Stomach smooth muscle (tissue), 2 donors: Measurements from ENCODE around the gene PPDPF.

Experiments
- H3K27ac ChIP-seq: one replicate; pipeline ENCODE4 v1.7.0; 2013; ENCODE audit warnings: mild to moderate bottlenecking, low read length, inconsistent platforms
- H3K27me3 ChIP-seq, 2 donors: one replicate each; pipeline ENCODE4 v1.7.0; 2013; ENCODE audit warnings: low read length in 2 of 2; ENCODE audit not compliant: insufficient read depth in 2 of 2, control insufficient read depth in 1 of 2
- H3K36me3 ChIP-seq, 2 donors: one replicate each; pipeline ENCODE4 v1.7.0; 2013; ENCODE audit warnings: low read length in 2 of 2; ENCODE audit not compliant: control insufficient read depth in 2 of 2, insufficient read depth in 2 of 2
- H3K4me1 ChIP-seq: one replicate; pipeline ENCODE4 v1.7.0; 2013; ENCODE audit warnings: low read length; ENCODE audit not compliant: control insufficient read depth, insufficient read depth
- H3K4me3 ChIP-seq, 2 donors: one replicate each; pipeline ENCODE4 v1.7.0; 2013; ENCODE audit warnings: low read length in 2 of 2
- H3K9ac ChIP-seq, 2 donors: one replicate each; pipeline ENCODE4 v1.7.0; 2013; ENCODE audit warnings: low read length in 2 of 2, mild to moderate bottlenecking in 1 of 2
- H3K9me3 ChIP-seq, 2 donors: one replicate each; pipeline ENCODE4 v1.7.0; 2013; ENCODE audit warnings: low read length in 2 of 2; ENCODE audit not compliant: control insufficient read depth in 2 of 2
- donor health status: healthy.
- donor health status: Pancreatic carcinoma.

The PPDPF gene

GRCh38 chr20:63520504-63520933 is at the start of gene PPDPF:
Gene PPDPF (plus strand): TSS chr20:63520765. CDS start chr20:63521309, 544 bp downstream.
- Histone ChIP-seq H3K9ac (peak within 1 kb of the TSS; percentile 71 to 78), H3K9me3 (no peaks in the 10 kb centered on the region), H3K4me1 (peaks cover 21% of the 10 kb centered on the region), H3K27me3 (no peaks in the 10 kb centered on the region), H3K27ac (peak within 1 kb of the TSS; percentile 49), H3K4me3 (peak within 1 kb of the TSS; percentile 79 to 88), H3K36me3 (no peaks in the 10 kb centered on the region)

DNA sequence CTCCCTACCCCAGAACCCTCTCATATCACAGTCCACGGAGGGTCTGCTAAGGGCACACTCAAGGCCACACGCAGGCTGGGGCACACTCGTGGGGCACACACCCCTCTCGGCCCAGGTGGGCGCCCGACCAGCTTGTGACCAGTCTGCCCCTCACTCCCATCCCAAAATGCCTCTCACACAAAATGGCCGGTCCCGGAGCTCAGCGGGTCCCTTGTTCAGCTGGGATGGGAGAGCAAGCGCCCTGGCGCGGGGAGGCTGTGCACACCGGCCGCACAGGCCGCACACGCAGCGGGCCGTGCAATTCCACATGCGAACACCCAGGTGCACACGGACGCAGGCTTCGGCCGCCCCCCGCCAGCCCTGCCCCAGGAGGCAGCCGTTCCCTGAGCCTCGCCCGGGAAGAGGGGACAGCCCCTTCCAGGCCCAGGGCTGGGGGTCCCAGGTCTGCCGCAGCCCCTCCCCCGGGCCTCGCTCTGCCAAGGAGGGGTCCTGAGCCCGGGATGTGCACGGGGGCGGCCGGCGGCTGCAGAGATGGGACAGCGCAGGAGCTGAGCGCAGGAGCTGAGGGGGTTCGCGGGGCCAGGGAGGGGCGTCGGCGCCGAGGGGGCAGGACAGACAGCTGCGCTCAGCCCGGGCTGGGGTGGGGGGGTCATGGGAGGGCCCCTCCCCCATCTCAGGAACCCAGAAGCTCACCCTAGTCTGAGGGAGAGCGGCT is 49.4 kb upstream of the PPDPF start:
- Histone ChIP-seq H3K4me1 (peaks cover 8% of the 10 kb centered on the region), H3K27ac (no peak overlapping the region), H3K9ac (no peak overlapping the region), H3K4me3 (no peak overlapping the region), H3K36me3 (no peaks in the 10 kb centered on the region), H3K9me3 (no peaks in the 10 kb centered on the region), H3K27me3 (peaks cover 42 to 50% of the 10 kb centered on the region in 2 donors)

GRCh38 chr20:63471717-63471980 is 48.9 kb upstream of the PPDPF start:
- H3K27me3 ChIP-seq: peaks cover 42 to 49% of the 10 kb centered on the region in 2 donors
- H3K9me3 ChIP-seq: no peaks in the 10 kb centered on the region
- no peaks in the 10 kb centered on the region for H3K36me3 ChIP-seq
- peaks cover 8% of the 10 kb centered on the region for H3K4me1 ChIP-seq
- H3K4me3 ChIP-seq: no peak overlapping the region
- no peak overlapping the region for H3K9ac ChIP-seq
- no peak overlapping the region for H3K27ac ChIP-seq

GRCh38 chr20:63471981-63472831 is 48.4 kb upstream of the PPDPF start, which contains the start of gene KCNQ2:
Gene KCNQ2 (minus strand): TSS chr20:63472655. CDS start chr20:63472463, 192 bp downstream.
- peak within 1 kb of the TSS in 1 of 2 donors; percentile 40 for H3K4me3 ChIP-seq
- H3K27ac ChIP-seq: no peak within 1 kb of the TSS
- peaks cover 45 to 48% of the 10 kb centered on the region in 2 donors for H3K27me3 ChIP-seq

GRCh38 chr20:63472862-63473390 is 47.6 kb upstream of the PPDPF start:
- Histone ChIP-seq H3K4me1 (peaks cover 8% of the 10 kb centered on the region), H3K9ac (no peak overlapping the region), H3K27me3 (peaks cover 50 to 53% of the 10 kb centered on the region in 2 donors), H3K36me3 (no peaks in the 10 kb centered on the region), H3K27ac (no peak overlapping the region), H3K9me3 (no peaks in the 10 kb centered on the region), H3K4me3 (no peak overlapping the region)

More at GRCh38 chr20:63471981-63472831, 48.4 kb upstream of the PPDPF start, which contains the start of gene KCNQ2:
- no peak within 1 kb of the TSS for H3K9ac ChIP-seq
- H3K4me1 ChIP-seq: peaks cover 8% of the 10 kb centered on the region
- no peaks in the 10 kb centered on the region for H3K9me3 ChIP-seq
- H3K36me3 ChIP-seq: no peaks in the 10 kb centered on the region

DNA sequence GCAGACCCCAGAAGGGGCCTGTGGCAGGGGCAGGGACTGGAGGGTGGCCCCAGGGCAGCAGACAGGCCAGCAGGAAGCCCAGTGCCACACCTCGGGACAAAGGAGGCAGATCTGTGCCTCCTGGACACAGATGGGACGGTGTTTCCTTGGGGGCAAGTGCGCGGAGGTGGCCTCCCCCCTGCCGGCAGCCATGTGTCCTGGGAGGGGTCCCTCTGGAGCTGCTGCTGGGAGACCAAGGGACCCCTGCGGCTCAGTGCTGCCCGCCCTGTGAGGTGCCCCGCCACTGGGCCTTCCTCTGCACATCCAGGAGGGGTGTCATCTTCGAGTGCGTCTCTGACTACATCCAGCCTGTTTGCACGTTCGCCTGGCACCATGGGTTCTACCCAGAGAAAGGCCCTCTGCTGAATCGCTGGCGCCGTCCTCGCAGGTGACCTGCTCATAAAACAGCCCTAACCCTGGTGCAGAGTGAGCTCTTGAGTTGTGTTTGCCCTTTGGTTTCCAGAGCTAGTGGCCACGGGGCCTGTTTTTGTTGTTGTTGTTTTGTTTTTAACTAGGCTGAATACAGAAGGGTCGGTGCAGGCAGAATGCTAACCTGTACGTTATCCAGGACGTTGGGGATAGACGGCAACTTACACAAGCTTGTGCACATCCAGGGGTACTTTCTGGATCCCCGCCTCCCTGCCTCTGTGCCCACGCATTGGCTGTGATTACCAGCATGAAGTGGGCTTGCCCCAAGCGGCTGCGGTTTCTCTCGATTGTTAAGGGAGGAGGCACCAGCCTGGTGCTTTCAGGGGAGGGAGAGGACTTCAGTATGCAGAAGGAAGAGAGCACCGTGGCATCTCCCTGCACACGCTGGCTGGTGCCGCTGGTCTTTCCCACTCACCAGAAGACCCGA is 46.8 kb upstream of the PPDPF start:
- Histone ChIP-seq H3K27me3 (peaks cover 57 to 58% of the 10 kb centered on the region in 2 donors), H3K9me3 (no peaks in the 10 kb centered on the region), H3K9ac (no peak overlapping the region), H3K4me1 (peaks cover 8% of the 10 kb centered on the region), H3K4me3 (no peak overlapping the region), H3K36me3 (no peaks in the 10 kb centered on the region), H3K27ac (no peak overlapping the region)

DNA sequence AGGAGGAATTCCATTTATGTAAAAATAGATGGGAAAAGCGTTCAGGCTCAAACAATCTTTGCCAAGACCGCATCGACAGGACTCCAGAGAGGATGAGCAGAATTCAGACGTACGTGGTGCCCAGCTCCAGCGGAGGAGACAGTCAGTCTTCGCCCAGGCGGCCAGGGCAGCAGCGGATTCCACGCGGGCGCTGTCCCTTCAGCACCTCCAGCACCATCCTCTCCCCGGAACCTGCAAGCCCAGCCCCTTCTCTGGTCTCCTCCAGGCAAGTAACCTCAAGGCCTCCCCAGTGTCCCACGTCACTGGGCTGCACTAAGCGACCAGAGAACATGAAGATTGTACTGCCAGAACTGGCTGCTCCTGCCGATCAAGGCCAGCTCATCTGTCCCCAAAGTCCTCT is 45.4 kb upstream of the PPDPF start:
- H3K36me3 ChIP-seq: no peaks in the 10 kb centered on the region
- H3K4me1 ChIP-seq: peaks cover 8% of the 10 kb centered on the region
- no peak overlapping the region for H3K9ac ChIP-seq
- H3K4me3 ChIP-seq: no peak overlapping the region
- H3K9me3 ChIP-seq: no peaks in the 10 kb centered on the region
- peaks cover 63 to 66% of the 10 kb centered on the region in 2 donors for H3K27me3 ChIP-seq
- H3K27ac ChIP-seq: no peak overlapping the region

DNA sequence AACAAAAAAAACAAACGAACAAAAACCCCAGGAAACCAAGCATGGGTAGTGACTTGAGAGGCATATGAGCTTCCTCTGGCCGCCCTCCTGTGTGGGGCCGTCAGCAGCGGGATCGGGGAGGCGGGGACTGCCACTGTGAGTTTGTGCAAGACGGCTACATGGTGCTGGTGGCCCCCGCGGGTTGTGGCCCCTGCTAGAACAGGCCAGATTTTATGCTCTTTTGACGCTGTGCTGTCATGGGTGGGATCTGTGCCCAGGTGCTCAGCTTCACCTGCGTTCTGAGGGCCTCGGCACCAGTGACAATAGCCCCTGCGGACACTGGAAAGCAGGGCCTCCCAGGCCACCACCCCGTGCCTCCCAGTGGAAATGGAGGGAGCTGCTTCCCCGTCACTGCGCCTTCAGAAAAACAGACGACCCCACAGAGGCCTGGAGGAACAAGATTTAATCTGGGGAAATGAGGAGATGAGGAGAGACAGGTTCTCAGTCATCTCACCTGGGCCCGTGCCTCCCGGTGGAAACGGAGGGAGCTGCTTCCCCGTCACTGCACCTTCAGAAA is 43.4 kb upstream of the PPDPF start:
- Histone ChIP-seq H3K27ac (no peak overlapping the region), H3K36me3 (no peaks in the 10 kb centered on the region), H3K4me3 (no peak overlapping the region), H3K9ac (no peak overlapping the region), H3K4me1 (peaks cover 3% of the 10 kb centered on the region), H3K9me3 (no peaks in the 10 kb centered on the region), H3K27me3 (peaks cover 56 to 58% of the 10 kb centered on the region in 2 donors)

GRCh38 chr20:63477944-63478343 is 42.6 kb upstream of the PPDPF start:
- Histone ChIP-seq H3K4me1 (no peaks in the 10 kb centered on the region), H3K4me3 (no peak overlapping the region), H3K9ac (no peak overlapping the region), H3K36me3 (no peaks in the 10 kb centered on the region), H3K27ac (no peak overlapping the region), H3K9me3 (no peaks in the 10 kb centered on the region), H3K27me3 (peaks cover 61 to 62% of the 10 kb centered on the region in 2 donors)
